OCI-M1 (cell line): ENCODE data around the gene KLLN.
"Not testable (repeated sequence)": the region's sequence is repeated elsewhere in the genome, so short reads cannot be mapped to it uniquely, and the experiment has no call there.

Experiments used
- DNase-seq: peaks from one replicate; lab custom pipeline; 2025; lab: John Stamatoyannopoulos, UW

The KLLN gene

DNA sequence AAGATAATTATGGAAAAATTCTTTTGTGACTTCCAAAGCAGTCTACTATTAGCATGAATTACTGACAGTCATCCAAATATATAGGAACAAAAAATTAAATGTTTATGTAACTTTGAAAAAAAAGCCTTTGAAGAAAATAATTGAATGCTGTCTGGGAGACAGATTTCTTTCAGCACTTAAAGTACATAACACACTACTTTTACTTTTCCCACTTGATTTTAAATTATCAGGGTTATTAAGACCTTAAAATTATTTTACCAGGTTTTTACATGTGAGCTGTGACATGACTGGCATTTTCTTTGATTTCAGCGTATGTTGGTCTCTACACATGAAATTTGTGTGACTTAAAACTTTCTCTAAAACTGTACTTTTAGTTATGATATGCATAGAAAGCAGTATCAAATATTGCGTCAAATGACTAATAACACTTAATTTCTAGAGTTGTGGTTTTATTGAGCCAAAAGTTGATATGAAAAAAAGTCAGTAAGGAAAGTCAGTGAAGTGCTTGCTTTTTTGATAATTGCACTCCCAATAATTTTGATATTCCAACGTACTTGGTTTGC lies 3.2 kb upstream of the KLLN start:
- DNase-seq, result no peak

DNA sequence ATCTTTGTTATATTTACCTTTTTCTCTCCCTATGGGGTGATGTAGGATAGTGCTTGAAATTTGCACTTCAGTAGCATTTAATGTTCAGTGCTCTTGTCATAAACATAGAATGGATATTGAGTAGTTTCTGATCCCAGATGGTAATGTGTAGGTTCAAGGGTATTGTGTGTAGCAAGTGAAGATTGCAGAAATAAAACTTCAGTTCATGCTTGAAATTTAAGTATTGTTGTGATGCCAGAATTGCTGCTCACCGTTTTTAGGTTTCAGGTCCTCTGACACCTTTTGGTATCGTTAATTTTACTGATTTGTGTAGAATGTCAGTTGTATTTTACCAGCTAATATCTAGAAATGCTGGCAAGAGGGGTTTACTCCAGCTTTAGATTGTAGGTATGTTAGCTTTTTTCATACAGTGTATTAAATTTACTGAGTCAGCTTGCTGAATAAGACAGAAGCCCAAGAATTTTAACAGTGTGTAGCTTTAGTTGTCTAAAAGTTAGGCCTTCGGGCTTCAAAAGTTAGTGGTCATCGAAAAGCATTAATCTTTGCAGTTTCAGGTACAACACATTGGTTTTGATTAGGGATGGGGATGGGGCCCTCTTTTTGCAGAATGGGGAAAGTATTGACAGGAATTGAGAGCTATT lies 2.0 kb upstream of the KLLN start:
- peak; percentile 67 for DNase-seq

DNA sequence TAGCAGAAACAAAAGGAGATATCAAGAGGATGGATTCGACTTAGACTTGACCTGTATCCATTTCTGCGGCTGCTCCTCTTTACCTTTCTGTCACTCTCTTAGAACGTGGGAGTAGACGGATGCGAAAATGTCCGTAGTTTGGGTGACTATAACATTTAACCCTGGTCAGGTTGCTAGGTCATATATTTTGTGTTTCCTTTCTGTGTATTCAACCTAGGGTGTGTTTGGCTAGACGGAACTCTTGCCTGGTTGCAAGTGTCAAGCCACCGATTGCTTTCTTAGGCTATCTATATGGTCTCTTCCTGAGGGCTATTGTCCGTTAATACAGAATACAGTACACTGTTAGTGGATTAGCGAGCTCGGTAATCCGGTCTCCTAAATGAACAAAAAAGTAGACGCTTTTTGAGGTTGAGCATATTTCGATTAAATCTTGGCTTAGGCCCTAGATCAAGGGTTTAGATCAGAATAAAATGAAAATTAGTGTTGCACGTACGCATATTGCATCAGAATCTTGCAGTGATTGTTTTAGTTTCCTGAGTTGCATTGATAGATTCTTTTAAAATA lies 1.2 kb upstream of the KLLN start:
- peak; percentile 68 for DNase-seq

DNA sequence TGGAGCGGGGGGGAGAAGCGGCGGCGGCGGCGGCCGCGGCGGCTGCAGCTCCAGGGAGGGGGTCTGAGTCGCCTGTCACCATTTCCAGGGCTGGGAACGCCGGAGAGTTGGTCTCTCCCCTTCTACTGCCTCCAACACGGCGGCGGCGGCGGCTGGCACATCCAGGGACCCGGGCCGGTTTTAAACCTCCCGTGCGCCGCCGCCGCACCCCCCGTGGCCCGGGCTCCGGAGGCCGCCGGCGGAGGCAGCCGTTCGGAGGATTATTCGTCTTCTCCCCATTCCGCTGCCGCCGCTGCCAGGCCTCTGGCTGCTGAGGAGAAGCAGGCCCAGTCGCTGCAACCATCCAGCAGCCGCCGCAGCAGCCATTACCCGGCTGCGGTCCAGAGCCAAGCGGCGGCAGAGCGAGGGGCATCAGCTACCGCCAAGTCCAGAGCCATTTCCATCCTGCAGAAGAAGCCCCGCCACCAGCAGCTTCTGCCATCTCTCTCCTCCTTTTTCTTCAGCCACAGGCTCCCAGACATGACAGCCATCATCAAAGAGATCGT lies 690 bp upstream of the KLLN start:
- peak; percentile 65 for DNase-seq

DNA sequence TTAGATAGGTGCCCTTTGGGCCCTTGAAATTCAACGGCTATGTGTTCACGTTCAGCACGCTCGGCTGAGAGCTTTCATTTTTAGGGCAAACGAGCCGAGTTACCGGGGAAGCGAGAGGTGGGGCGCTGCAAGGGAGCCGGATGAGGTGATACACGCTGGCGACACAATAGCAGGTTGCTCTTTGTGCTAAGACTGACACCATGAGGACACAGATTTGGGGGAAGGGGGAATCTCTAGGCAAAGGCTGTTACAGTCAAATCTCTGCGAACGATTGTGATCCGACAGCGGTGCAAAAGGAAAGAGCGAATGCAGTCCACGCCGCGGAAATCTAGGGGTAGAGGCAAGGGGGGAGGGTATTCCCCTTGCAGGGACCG lies 667 bp downstream of the KLLN start:
- DNase-seq, result peak; percentile 92

DNA sequence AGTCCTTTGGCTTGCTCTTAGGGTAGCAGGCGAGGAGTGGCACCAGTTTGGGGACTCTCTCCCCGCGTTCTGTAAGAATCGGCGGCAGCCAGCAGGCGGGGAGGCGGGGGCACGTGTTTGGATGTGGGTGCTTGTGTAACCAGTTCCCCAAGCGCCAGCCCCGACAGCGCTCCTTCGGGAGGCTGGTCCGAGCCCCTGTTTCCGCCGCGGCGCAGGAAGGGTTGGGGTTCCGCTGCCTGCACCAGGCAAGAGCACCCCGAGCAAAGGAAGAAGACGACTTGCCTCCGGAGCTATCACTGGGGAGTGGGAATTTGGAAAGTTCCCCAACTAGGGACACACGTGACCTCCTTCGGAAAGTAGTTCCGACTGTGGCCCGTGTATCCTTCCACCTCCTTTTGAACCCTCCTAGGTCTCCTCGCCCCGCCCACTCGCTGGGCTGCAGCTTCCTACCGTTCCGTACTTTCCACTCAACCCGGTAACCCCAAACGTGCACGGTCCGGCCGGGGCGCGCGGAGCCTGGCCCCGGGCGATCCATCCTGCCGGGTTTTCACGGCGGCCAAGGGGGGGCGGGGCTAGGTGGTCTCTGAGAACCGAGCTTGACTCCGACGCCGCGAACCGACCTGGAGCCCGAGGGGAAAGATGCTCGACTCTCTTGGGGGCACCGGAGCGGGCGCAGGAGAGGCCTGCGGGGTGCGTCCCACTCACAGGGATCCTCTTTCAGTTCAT lies 1.2 kb downstream of the KLLN start:
- DNase-seq, result peak; percentile 99

DNA sequence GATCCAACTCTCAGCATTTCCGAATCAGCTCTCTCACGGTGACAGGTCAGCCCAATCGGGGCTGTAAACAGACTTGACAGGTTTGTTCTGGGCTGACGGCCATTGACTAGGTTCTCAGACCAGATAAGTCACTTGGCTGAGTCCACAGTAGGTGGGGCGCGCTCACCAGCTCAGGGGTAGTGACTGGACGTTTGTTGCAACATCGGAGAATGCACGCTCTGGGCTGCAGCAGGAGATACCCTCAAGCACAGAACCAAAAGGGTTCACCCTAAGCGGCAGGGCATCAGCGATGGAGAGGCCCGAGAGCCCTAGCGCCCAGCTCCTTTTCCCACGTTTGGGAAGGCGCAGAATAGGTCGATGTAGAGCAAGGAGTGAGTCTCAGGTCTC lies 1.8 kb downstream of the KLLN start:
- peak; percentile 89 for DNase-seq

DNA sequence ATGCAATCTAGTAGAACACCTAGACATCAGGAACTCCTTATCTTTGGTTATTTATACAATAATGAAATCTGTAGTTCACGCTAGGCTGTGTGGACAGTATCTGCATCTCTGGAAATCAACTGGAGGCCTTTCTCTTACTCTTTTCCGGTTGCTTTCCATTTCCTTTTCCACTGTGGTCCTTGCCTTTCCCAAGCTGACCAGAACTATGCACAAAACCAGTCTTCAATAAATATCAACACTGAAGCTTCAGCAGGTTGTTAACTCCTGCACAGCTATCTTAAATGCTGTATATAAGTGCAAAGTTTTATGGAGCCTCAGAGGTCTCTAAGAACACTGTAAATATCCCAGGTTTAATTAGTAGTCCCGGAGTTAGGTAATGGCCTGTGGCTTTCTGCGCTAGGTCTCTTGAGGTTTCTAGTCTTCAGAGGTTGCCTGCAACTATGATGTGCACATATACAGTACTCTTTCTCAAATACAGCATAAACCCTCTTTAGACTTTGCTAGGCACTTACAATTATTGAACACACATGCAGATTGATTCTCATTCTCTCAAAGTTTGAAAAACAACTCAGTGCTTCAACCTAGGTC lies 2.4 kb downstream of the KLLN start:
- no peak for DNase-seq

DNA sequence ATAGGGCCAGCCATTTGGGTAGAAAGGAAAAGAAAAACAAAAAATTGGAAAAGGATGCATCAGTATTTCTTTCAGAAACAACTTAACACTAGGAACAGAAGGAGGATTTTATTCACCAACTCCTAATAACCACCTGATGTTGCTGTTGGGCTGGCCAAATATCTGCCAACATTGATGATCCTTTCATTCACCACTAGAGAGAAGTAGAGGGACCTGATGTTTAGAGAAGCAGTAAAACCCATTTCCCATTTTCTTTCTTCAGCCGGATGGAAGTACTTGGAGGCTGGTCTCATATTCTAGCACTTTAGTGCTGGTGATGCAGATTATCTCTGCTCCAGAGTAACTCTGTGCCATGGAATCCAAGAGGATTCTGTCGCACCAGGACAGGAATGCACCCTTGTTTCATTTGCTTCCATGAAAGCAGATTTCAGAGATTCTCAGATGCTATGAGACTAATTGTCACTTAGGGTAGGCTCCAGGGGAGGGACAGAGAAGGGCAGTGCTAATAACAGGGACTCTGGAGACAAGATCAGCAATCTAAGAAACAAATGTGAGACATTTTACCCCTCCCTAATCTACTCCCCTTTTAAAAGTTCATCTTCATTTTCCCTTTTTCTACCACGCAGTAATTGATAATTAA lies 3.1 kb downstream of the KLLN start:
- DNase-seq, result peak; percentile 93

DNA sequence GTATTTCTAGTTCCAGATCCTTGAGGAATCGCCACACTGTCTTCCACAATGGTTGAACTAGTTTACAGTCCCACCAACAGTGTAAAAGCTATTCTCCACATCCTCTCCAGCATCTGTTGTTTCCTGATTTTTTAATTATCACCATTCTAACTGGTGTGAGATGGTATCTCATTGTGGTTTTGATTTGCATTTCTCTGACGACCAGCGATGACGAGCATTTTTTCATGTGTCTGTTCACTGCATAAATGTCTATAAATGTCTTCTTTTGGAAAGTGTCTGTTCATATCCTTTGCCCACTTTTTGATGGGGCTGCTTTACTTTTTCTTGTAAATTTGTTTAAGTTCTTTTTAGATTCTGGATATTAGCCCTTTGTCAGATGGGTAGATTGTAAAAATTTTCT lies 7.7 kb downstream of the KLLN start:
- not testable (repeated sequence) for DNase-seq

DNA sequence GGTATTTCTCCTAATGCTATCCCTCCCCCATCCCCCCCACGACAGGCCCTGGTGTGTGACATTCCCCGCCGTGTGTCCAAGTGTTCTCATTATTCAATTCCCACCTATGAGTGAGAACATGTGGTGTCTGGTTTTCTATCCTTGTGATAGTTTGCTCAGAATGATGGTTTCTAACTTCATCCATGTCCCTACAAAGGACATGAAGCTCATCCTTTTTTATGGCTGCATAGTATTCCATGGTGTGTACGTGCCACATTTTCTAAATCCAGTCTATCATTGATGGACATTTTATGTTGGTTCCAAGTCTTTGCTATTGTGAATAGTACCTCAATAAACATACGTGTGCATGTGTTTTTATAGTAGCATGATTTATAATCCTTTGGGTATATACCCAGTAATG lies 8.1 kb downstream of the KLLN start:
- DNase-seq, result not testable (repeated sequence)

DNA sequence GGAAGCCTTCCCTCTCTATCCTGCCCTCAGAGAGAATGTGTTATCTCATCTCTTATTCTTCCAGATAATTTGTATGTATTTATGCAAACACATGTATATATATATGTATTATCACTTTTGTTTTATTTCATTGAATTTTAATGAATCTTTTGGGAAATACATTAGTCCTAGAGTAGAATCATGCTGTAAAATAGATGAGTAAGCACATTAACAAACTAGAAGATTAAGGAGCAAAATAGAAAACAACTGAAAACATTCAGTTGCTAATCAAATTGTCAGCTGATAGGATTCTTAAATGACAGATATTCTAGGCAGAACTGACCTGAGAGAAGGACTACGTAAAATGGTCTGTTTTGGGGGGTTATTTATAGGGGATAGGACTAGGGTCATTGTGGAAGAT lies 11.2 kb downstream of the KLLN start:
- DNase-seq, result no peak

DNA sequence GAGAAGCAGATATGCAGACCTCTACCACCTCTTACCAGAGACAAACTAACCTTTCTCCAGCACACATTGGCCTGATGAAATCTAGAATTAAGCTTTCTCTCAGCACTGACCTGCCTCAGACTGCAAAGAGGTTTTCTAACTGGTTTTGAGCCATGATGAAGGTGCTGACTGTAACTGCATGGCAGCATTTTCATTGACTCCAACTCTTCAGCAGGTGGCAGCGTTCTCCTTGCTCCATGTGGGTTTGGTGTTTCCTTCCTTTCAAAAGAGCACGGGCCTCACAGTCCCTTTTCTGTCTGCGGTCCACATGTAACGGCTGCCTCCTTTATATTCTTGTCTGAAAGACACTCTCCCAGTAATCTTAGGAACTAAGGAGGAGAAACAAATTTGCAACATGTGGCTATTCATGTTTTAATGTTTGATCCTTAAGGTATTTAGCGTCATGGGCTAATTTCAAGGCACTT lies 12.6 kb downstream of the KLLN start:
- DNase-seq, result peak; percentile 81

DNA sequence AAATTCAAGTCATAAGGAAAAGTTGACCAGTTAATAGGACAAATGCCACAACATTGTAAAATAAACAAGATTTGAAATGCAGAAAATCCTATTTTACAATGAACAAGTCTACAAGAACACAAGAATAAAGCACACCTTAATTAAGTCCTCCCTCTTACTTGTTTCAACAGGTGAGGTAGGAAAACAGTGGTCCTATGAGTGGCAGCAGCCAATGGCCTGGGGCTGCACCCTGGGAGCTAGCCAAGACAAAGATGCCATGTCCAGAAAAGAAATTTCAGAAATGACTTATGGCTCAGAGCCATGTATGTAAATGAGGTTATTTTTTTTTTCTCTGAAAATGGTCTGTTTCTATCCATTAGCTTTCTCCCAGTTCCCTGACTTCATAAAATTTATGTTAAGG lies 14.3 kb downstream of the KLLN start:
- no peak for DNase-seq

DNA sequence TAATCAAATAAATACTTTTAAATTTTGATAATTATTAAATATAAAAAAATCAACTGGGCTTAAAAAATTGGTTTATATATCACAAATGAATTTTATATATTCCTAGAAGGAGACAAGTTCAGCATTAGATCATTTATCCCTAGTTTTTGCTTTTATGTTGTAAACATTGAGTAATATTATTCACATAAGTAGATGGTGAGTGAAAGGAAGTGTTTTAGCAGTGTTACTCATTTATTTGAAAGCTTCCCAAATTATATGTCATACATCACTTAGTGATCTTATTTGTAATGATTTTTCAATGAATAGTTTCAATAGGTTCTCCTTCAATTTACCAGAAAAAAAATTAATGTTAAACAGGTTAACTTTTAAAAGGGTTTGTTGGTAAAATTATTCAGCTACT lies 15.8 kb downstream of the KLLN start:
- DNase-seq, result no peak

DNA sequence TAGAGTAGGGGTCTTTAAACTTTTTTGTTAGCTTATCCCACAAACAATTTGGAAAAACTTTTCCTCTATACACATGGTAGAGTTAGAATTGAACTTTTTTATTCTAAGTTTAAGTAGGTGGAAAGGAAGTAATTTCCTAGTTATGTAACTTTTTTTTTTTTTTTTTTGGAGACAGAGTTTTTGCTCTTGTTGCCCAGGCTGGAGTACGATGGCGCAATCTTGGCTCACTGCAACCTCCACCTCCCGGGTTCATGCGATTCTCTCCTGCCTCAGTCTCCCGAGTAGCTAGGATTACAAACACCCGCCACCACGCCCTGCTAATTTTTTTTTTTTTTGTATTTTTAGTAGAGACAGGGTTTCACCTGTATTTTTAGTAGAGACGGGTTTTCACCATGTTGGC lies 16.6 kb downstream of the KLLN start:
- not testable (repeated sequence) for DNase-seq

DNA sequence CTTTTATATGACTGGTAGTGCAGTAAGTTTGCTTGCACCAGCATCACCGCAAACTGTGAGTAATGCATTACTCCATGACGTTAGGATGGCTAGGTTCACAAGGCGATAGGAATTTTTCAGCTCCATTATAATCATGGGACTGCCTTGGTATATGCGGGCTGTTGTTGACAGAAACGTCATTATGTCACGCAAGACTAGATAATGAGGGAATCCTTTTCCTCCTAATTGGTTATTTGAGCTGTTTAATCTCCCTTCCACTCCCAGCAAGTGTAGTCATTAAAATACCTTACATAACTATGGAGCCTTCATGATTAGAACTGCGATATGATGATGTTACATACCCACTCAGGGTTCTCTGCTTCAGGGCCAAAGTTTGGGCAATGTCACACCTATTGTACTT lies 17.3 kb downstream of the KLLN start:
- no peak for DNase-seq

DNA sequence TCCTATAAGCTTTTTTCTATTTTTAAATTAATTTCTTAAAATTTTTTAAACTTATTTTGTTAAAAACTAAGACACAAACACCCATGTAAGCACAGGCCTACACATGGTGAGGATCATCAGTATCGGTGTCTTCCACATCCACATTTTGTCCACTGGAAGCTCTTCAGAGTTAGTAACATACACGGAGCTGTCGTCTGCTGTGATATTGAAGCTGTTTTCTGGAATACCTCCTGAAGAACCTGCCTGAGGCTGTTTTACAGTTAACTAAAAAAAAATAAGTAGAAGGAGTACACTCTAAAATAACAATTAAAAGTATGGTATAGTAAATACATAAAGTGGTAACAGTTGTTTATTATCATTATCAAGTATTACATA lies 17.7 kb downstream of the KLLN start:
- DNase-seq, result no peak

DNA sequence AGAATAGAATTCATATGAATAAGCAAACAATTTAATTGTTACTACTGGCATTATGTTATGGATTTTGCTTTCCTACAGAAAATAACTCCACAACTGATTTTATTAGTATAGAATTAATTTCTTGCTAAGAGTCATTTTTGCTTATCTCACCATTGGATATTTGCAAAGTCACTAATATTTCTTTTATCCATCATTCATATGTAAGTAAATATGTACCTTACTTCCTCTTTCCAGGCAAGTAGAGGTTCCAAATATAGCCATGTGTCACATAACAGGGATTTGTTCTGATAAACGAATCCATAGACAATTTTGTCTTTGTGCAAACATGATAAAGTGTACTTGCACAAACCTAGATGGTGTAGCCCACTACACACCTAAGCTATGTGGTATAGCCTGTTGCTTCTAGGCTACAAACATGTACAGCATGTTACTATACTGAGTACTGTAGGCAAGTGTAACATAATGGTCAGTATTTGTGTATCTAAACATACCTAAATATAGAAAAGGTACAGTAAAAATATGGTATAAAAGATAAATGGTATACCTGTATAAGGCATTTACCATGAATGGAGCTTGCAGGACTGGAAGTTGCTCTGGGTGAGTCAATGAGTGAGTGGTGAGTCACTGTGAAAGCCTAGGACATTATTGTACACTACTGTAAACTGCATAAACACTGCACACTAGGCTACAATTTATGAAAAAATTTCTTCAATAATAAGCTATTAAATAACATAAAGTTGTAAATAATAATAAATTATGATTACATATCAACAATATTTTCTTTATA lies 18.3 kb downstream of the KLLN start:
- DNase-seq, result peak; percentile 53

DNA sequence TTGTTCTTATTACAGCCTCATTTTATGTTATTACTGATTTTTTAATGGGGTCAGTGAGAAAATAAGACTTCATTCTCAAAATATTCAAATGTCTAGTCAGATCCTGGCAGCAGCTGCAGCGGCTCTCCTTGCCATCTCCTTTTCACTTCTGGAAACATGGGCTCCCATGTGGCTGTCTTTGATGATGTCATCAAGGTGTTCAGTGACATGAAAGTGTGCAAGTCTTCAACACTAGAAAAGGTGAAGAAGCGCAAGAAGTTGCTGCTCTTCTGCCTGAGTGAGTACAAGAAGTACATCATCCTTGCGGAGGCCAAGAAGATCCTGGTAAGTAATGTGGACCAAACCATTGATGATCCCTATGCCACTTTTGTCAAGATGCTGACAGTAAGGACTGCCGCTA lies 19.6 kb downstream of the KLLN start:
- DNase-seq, result no peak

DNA sequence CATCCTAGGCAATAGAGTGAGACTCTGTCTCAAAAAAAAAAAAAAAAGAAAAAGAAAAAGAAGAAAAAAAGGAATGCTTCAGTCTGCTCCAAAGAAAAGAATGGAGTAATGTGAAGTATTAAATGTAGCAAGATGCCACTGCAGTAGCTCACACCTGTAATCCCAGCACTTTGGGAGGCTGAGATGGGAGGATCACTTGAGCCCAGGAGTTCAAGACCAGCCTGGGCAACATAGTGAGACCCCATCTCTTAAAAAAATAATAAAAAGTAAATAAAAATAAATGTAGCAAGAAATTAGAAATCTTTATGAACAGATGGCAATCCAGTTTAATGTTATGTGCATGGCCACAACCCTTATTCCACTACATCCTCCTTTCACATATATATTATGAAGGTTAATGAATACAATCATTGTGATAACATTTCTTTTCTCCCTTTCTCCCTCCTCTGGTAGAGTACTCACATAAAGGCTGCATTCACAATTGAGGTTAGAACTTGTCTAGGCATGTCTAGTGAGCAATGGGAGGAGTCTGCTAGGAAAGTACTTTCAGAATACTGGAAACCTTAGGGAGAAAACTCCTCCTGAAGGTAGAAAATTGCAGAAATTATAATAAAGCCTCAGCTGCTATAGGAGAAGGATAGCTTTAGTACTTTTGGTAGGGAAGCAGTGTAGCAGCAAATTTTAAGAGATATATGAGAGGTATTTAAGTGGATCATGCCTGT lies 20.4 kb downstream of the KLLN start:
- DNase-seq, result no peak
